Effector memory CD4-positive, alpha-beta T cell (primary cell): ENCODE measurements around the gene OR3A3.
"Not testable (repeated sequence)": the region's sequence is repeated elsewhere in the genome, so short reads cannot be mapped to it uniquely, and the experiment has no call there.

Source experiments
- DNase-seq, 3 donors: peaks; one replicate each; pipeline ENCODE4 v3.0.0-alpha.2; 2020
- H3K27ac ChIP-seq: 2 replicates; pipeline ENCODE4 v1.7.0; 2013; ENCODE audit warnings: mild to moderate bottlenecking, low read length, moderate library complexity; ENCODE audit not compliant: insufficient read depth, poor library complexity, severe bottlenecking
- H3K27me3 ChIP-seq: replicated peaks from 2 replicates; pipeline ENCODE4 v1.7.0; 2013; ENCODE audit warnings: mild to moderate bottlenecking, low read length; ENCODE audit not compliant: insufficient read depth, control insufficient read depth, poor library complexity, severe bottlenecking
- H3K36me3 ChIP-seq: 2 replicates; pipeline ENCODE4 v1.7.0; 2013; ENCODE audit warnings: mild to moderate bottlenecking, low read length, moderate library complexity; ENCODE audit not compliant: control insufficient read depth, insufficient read depth
- H3K4me1 ChIP-seq: 2 replicates; pipeline ENCODE4 v1.7.0; 2013; ENCODE audit warnings: low read length, mild to moderate bottlenecking; ENCODE audit not compliant: control insufficient read depth, insufficient read depth, poor library complexity, severe bottlenecking
- H3K4me3 ChIP-seq: 2 replicates; pipeline ENCODE4 v1.7.0; 2013; ENCODE audit warnings: low read length, low read depth, mild to moderate bottlenecking; ENCODE audit not compliant: insufficient read depth, poor library complexity, severe bottlenecking
- H3K9me3 ChIP-seq: 2 replicates; pipeline ENCODE4 v1.7.0; 2013; ENCODE audit warnings: mild to moderate bottlenecking, low read length, moderate library complexity; ENCODE audit not compliant: control insufficient read depth
- total RNA-seq, 3 donors: gene quantifications; one replicate each; lab custom pipeline; 2026; lab: John Stamatoyannopoulos, UW

Gene OR3A3
- 0 reads per million in 3 donors for total RNA-seq

- H3K27ac ChIP-seq: no peak within 1 kb of the TSS
- no peak within 1 kb of the TSS for H3K4me3 ChIP-seq
- no peaks in the 10 kb centered on the region for H3K9me3 ChIP-seq
- no peaks in the 10 kb centered on the region for H3K4me1 ChIP-seq
- peaks cover 3% of the 10 kb centered on the region for H3K27me3 ChIP-seq
- no peak for DNase-seq
- H3K36me3 ChIP-seq: no peaks in the 10 kb centered on the region
Measured at GRCh38 chr17:3411070-3411469, at the start of gene OR3A3. OR3A3 (plus strand) TSS chr17:3411370.

GRCh38 chr17:3371167-3371566, 40.0 kb upstream of the OR3A3 start:
- H3K9me3 ChIP-seq, H3K27me3 ChIP-seq, H3K4me3 ChIP-seq, H3K36me3 ChIP-seq, H3K27ac ChIP-seq, DNase-seq, H3K4me1 ChIP-seq: not testable (repeated sequence)

GRCh38 chr17:3378321-3378720, 32.8 kb upstream of the OR3A3 start:
- Histone ChIP-seq H3K36me3 (no peaks in the 10 kb centered on the region), H3K9me3 (no peaks in the 10 kb centered on the region), H3K27ac (no peak overlapping the region), H3K4me3 (no peak overlapping the region), H3K27me3 (peaks cover 4% of the 10 kb centered on the region), H3K4me1 (no peaks in the 10 kb centered on the region)
- no peak for DNase-seq

GRCh38 chr17:3381957-3382356, 29.2 kb upstream of the OR3A3 start:
- Histone ChIP-seq H3K27me3 (peaks cover 4% of the 10 kb centered on the region), H3K9me3 (no peaks in the 10 kb centered on the region), H3K27ac (no peak overlapping the region), H3K36me3 (no peaks in the 10 kb centered on the region), H3K4me3 (no peak overlapping the region), H3K4me1 (no peaks in the 10 kb centered on the region)
- no peak for DNase-seq

GRCh38 chr17:3385869-3386816, 25.0 kb upstream of the OR3A3 start, which contains the start of gene OR3A2:
OR3A2 (minus strand) TSS chr17:3386308.
- Histone ChIP-seq H3K4me3 (peak within 1 kb of the TSS; percentile 12), H3K4me1 (no peaks in the 10 kb centered on the region), H3K27ac (no peak within 1 kb of the TSS), H3K36me3 (no peaks in the 10 kb centered on the region), H3K9me3 (no peaks in the 10 kb centered on the region), H3K27me3 (peaks cover 4% of the 10 kb centered on the region)
- no peak for DNase-seq

- no peak overlapping the region for H3K4me3 ChIP-seq
- no peak for DNase-seq
- no peaks in the 10 kb centered on the region for H3K36me3 ChIP-seq
Measured at GRCh38 chr17:3389791-3390190, 21.4 kb upstream of the OR3A3 start.

GRCh38 chr17:3397801-3398200, 13.4 kb upstream of the OR3A3 start:
- H3K9me3 ChIP-seq, H3K4me1 ChIP-seq, H3K36me3 ChIP-seq, DNase-seq, H3K27ac ChIP-seq, H3K4me3 ChIP-seq, H3K27me3 ChIP-seq: not testable (repeated sequence)

More at GRCh38 chr17:3389791-3390190, 21.4 kb upstream of the OR3A3 start:
- Histone ChIP-seq H3K27me3 (no peaks in the 10 kb centered on the region), H3K9me3 (no peaks in the 10 kb centered on the region), H3K27ac (no peak overlapping the region), H3K4me1 (no peaks in the 10 kb centered on the region)

GRCh38 chr17:3398310-3398709, 12.9 kb upstream of the OR3A3 start, which contains the start of gene OR1E1:
OR1E1 (minus strand) TSS chr17:3398410; CDS start chr17:3398410, 0 bp downstream.
- peaks cover 7% of the 10 kb centered on the region for H3K27me3 ChIP-seq
- DNase-seq: no peak
- no peak within 1 kb of the TSS for H3K4me3 ChIP-seq
- H3K9me3 ChIP-seq: no peaks in the 10 kb centered on the region
- no peaks in the 10 kb centered on the region for H3K4me1 ChIP-seq
- no peaks in the 10 kb centered on the region for H3K36me3 ChIP-seq
- no peak within 1 kb of the TSS for H3K27ac ChIP-seq

- Histone ChIP-seq H3K27ac (no peak overlapping the region), H3K27me3 (peaks cover 7% of the 10 kb centered on the region), H3K4me3 (no peak overlapping the region), H3K4me1 (no peaks in the 10 kb centered on the region), H3K36me3 (no peaks in the 10 kb centered on the region), H3K9me3 (no peaks in the 10 kb centered on the region)
- no peak for DNase-seq
Measured at GRCh38 chr17:3400055-3400454, 11.1 kb upstream of the OR3A3 start.

GRCh38 chr17:3401786-3402185, 9.4 kb upstream of the OR3A3 start:
- no peak for DNase-seq
- Histone ChIP-seq H3K9me3 (no peaks in the 10 kb centered on the region), H3K27ac (no peak overlapping the region), H3K36me3 (no peaks in the 10 kb centered on the region), H3K4me3 (no peak overlapping the region), H3K27me3 (peaks cover 3% of the 10 kb centered on the region), H3K4me1 (no peaks in the 10 kb centered on the region)
